GM18505 (cell line): Measurements from ENCODE around the gene CAPN12.

Experiments
- ATAC-seq: cut with Tn5 transposase; IDR thresholded peaks from one replicate; pipeline ENCODE4 v1.9.1; 2021; ENCODE audit not compliant: unreplicated experiment
- POLR2A ChIP-seq: IDR thresholded peaks from 4 replicates; pipeline ENCODE4 v1.6.1; 2011; ENCODE audit warnings: borderline replicate concordance; ENCODE audit not compliant: insufficient read depth, insufficient read length; ENCODE audit errors: extremely low read depth

CAPN12 gene

GRCh38 chr19:38737281-38737865 lies 6.9 kb downstream of the CAPN12 start:
- ATAC-seq = no peak
- no peak for TF ChIP-seq POLR2A

DNA sequence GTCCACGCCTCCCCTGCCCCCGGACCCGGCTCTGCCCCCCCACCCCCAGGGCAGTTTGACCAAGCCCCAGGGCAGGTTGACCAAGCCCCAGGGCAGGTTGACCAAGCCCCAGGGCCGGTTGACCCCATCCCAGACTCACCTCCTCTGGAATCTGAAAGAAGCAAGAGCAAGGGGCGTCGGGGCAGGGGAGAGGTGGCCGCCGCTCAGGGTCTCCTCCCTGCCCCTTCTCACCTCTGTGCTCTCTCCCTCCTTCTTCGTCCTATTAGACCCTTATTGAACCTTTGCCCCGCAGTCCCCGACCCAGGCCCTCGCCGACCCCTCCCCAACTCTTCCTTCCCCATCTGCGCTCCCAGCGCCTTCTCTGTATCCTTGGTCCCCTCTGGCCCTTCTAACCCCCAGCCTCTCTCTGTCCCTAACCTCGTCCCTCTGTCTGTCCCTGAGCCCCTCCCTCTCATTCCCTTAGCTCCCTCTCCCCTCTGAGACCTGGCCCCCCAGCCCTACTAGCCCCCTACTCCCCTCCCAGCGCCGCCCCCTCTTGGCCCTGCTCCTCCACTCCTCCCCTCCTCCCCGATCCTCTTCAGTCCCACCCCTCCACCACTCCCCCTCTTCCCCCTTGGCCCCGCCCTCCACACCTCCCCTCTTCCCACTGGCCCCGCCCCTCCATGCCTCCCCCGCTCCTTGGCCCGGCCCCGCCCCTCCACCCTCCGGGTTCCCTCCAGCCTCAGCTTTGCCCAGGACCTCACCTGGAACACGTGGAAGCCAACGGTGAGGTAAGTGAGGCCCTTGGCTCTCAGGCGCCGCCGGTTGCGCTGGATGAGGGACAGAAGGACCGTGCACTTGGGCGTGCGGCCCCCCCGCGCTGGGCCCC lies 7.6 kb downstream of the CAPN12 start:
- no peak for ATAC-seq
- no peak for TF ChIP-seq POLR2A

GRCh38 chr19:38736036-38736412 lies 8.2 kb downstream of the CAPN12 start:
- no peak for ATAC-seq
- TF ChIP-seq POLR2A = no peak

DNA sequence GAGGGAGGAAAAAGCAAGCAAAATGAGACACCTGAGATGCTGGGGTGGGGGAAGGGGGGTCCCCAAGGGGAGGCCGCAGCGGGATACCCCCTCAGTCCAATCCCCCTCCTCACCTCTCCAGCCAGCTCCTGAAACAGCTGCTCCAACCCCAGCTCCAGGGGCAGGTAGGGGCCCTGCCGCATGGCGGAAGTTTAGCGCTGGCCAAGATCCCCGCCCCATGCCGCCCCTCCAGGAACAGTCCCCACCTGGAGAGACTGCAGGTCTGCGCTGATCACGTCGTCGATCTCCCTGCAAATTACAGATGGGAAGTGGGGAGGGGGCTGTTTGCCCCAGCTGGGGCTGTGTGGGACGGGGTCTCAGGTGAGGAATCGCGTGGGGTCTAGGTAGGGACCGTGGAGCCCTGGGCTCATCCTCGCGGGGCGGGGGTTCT lies 9.0 kb downstream of the CAPN12 start:
- ATAC-seq = no peak
- no peak for TF ChIP-seq POLR2A

- ATAC-seq = no peak
- TF ChIP-seq POLR2A = no peak
Observed at GRCh38 chr19:38734426-38735256, 9.6 kb downstream of the CAPN12 start.

DNA sequence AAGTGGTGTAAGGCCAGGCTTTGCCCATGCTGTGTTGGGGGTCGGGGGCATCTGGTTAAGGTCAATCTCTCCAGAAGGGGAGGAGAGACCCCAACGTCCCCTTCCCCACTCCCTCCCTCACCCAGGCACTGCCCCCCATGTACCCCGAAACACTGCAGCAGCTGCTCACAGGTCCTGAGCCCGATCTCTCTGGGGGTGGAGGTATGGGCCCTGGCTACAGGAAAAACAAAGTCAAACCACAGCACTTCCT lies 10.2 kb downstream of the CAPN12 start:
- peak; percentile 43 for TF ChIP-seq POLR2A
- no peak for ATAC-seq

DNA sequence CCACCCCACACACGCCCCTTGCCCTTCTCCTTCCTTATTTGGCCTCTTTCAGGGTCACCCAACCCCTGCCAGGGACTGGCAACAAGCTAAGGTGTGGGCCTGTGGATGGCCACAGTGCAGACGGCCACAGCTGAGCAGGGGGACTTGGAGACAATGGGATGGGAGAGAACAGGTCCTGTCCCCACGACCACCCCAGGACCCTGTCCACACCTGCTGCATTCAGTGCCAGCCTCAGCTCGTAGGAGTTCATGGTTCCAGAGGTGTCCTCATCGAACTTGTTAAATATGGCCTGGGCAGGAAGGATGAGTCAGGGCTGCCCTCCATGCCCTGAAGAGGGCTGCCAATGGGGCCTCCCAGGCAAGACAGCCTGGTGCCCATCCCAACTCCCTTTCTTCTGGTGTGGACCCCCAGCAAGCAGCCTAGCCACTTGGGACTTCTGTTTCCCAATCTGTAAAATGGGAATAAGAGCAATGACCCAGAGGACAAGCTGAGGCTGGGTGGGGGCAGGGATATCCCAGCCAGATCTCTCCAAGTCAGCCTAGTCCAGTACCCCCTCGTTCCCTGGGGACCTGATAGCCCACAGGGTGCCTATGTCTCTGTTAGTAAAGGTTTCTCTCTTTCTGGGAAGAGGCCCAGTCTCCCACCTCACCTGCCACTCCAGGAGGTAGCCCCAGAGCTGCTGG lies 10.6 kb downstream of the CAPN12 start:
- TF ChIP-seq POLR2A = no peak
- no peak for ATAC-seq

GRCh38 chr19:38733241-38733492 lies 11.1 kb downstream of the CAPN12 start:
- ATAC-seq = no peak
- no peak for TF ChIP-seq POLR2A

DNA sequence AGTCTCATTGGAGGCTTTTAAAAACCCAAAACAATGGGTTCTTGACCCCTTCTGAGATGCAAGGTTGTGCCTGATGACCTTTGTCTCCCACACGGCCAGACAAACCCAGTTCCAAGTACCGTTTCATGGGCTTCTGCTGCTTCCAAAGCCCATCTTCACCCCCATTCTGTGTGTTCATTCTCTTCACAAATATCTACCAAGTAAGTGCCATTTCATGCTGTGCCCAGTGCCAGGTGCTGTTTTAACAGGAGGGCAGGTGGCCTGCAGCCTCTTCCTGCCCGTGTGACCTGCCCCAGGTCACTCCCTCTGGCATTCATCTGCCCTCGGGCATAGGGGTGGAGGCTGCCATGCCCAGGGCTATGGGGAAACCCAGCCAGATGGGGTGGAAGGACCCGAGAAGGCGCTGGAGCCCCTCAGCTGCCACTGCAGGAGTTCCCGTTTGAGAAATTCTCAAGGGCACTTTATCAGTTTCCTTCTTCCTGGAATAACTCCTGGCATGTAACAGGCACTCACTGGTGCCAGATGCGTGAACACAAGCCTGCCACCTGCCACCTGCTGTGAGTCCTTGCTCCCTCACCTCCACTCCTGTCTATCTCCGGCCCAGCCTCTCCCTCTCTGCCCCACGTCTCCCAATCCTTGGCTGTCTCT lies 12.5 kb downstream of the CAPN12 start:
- no peak for TF ChIP-seq POLR2A
- no peak for ATAC-seq

DNA sequence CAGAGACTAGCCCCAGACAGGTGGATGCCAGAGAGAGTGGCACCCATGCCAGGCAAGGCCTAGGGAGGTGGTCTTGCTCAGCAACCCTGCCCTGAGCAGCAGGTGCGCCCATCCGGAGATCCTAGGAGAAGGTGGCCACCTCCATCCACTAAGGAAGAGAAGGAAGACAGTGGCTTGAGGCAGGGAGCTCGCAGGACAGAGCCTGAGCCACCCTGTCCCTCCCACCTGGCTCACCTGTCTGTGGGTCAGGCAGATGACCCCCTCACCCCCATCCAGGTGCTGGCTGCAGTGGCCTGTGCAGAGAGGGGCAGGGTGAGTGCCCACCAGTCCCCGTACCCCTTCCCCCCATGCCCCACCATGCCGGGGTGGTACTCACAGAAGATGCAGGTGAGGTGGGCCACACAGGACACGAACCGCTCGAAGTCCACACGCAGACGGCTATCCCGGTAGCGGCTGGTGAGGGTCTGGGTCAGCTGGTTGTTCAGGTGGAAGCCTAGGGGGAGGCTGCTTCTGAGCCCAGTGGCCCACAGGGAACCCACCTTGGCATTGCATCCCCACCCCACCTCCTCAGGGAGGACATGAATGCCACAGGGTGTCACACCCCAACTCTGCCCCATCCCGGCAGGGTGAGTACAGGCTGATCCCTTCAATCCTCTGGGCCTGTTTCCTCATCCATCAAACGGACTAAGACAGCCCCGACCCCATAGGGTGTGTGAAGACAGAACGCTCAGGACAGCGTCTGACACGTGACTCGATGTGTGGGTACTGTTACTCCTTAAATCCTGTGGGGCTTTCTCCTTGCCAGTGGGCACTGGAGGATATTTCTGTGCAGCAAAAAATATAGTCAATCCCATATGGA lies 13.3 kb downstream of the CAPN12 start:
- no peak for TF ChIP-seq POLR2A
- no peak for ATAC-seq

DNA sequence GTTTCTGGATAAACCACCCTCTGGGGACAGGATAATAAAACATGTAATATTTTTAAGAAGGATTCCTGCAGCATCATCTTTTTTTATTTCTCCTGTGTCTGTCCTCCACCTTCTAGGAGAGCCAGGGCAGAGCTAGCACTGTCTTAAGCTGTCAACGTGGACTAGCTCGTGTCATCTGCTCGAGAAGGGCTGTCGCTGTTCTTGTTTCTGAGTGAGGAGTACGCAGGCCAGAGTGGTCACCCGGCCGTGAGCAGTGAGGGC lies 13.9 kb downstream of the CAPN12 start:
- no peak for TF ChIP-seq POLR2A
- ATAC-seq = no peak

DNA sequence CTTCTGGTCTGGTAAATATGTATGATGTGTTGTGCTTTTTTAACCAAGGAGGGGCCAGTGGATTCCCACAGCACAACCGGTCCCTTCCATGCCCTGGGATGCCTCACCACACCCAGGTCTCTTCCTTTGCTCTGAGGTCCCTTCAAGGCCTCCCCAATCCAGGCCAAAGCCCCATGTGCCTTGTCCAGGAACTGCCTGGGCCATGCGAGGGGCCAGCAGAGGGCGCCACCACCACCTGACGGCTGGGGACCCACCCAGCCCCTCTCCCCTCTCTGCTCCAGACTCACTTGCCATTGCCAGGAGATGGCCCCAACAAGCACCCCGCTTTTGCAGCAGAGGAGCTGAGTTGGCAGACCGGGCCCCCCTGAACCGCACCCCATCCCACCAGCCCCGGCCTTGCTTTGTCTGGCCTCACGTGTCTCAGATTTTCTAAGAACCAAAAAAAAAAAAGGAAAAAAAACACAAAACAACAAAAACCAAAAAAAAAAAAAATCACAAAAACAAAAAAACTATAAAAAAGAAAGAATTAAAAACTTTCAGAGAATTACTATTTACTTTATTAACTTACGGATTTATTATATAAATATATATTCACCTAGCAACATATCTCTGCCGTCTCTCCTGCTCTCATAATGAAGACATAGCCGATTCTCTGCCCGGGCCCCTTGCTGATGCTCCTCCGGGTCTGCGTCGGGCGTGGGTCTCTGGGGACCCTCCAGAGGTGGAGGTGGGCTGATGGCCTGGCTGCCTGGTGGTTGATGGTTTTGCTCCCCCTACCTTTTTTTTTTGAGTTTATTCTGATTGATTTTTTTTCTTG lies 14.4 kb downstream of the CAPN12 start:
- ATAC-seq = no peak
- TF ChIP-seq POLR2A = no peak

GRCh38 chr19:38728752-38729541 lies 15.3 kb downstream of the CAPN12 start:
- no peak for TF ChIP-seq POLR2A
- no peak for ATAC-seq
